ENCODE data around the gene OVOL1.

DNA sequence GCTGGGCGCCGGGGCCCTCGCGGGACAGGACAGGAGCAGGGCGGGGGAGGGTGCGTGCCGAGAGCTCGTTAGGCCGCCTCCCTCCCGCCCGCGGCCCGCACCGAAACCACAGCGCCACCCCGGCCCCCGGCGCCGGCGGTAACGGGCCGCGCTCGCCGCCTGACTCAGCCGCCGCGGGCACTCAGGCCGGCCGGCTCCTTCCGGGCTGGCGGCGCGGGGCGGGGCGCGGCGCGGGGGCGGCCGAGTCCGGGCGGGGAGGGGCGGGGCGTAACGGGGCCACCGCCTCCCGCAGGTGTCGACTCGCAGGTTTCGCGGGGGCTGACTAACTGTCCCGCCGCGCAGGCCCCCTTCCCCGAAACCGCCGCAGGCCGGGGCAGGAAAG is 6.1 kb upstream of the OVOL1 start, which contains the start of gene AP5B1:
- no peak for TF ChIP-seq CTCF (conservative IDR thresholded peaks at IDR 0.05; ENCODE audit: low read depth, low read length)
- no peak for TF ChIP-seq EZH2 (IDR thresholded peaks at IDR 0.05; ENCODE audit: borderline replicate concordance, low read depth, low read length, poor library complexity, severe bottlenecking)
